Ramos (cell line): ENCODE data around the gene TWIST2.

Experiments
- in situ Hi-C: fragments of 300-500 bp; cut with MboI; formaldehyde crosslinking; loops from one replicate; pipeline ENCODE4 v1.14.3; 2022; ENCODE audit warnings: low sequenced_read_pairs; ENCODE audit not compliant: unreplicated experiment

TWIST2 gene

GRCh38 chr2:238869293-238870124 lies 21.6 kb downstream of the TWIST2 start:
- in situ Hi-C loops = no loop called here

GRCh38 chr2:238870261-238870660 lies 22.4 kb downstream of the TWIST2 start:
- in situ Hi-C loops = no loop called here

GRCh38 chr2:238872026-238872425 lies 24.1 kb downstream of the TWIST2 start:
- in situ Hi-C loops = no loop called here

- in situ Hi-C loops = no loop called here
Observed at GRCh38 chr2:238872628-238873380, 24.9 kb downstream of the TWIST2 start.

GRCh38 chr2:238873381-238873801 lies 25.5 kb downstream of the TWIST2 start:
- in situ Hi-C loops = no loop called here

GRCh38 chr2:238873841-238874240 lies 26.0 kb downstream of the TWIST2 start:
- in situ Hi-C loops = no loop called here

- in situ Hi-C loops = no loop called here
Observed at GRCh38 chr2:238874330-238875050, 26.6 kb downstream of the TWIST2 start.

- in situ Hi-C loops = no loop called here
Observed at GRCh38 chr2:238875101-238875470, 27.2 kb downstream of the TWIST2 start.

GRCh38 chr2:238875471-238876231 lies 27.8 kb downstream of the TWIST2 start:
- in situ Hi-C loops = no loop called here

- in situ Hi-C loops = no loop called here
Observed at GRCh38 chr2:238876232-238876630, 28.3 kb downstream of the TWIST2 start.

GRCh38 chr2:238878051-238878735 lies 30.3 kb downstream of the TWIST2 start:
- in situ Hi-C loops = no loop called here

- in situ Hi-C loops = no loop called here
Observed at GRCh38 chr2:238879043-238879442, 31.2 kb downstream of the TWIST2 start.

GRCh38 chr2:238879621-238880377 lies 31.9 kb downstream of the TWIST2 start:
- in situ Hi-C loops = no loop called here

- in situ Hi-C loops = no loop called here
Observed at GRCh38 chr2:238881353-238882081, 33.6 kb downstream of the TWIST2 start.

GRCh38 chr2:238882082-238882755 lies 34.3 kb downstream of the TWIST2 start:
- in situ Hi-C loops = no loop called here

GRCh38 chr2:238883421-238883901 lies 35.6 kb downstream of the TWIST2 start:
- in situ Hi-C loops = no loop called here

GRCh38 chr2:238884122-238884811 lies 36.4 kb downstream of the TWIST2 start:
- in situ Hi-C loops = no loop called here
